Subcutaneous adipose tissue (tissue), 4 donors: Measurements from ENCODE around the gene RPL4. TPM values are rescaled to one million over a fixed set of nuclear protein-coding genes. Genes with fewer than 3 reads are reported as not detected.

ENCODE experiments used
- total RNA-seq, 4 donors: library from RNA; depleted of rRNA; stranded (reverse); fragments of >200 nt; gene quantifications; one replicate each; pipeline ENCODE4 v1.1.0, GENCODE V29; 2016
- TF ChIP-seq, protein P1 (sequence below): fragments of 450-650 bp; IDR thresholded peaks from one replicate; pipeline ENCODE4 v1.5.1; 2016; ENCODE audit warnings: low read depth, mild to moderate bottlenecking, control low read depth, antibody characterized with exemption, moderate library complexity

The RPL4 gene
- total RNA-seq, 4 donors from 2014 or later: 2,362 to 3,294 (median 2,460) TPM

DNA sequence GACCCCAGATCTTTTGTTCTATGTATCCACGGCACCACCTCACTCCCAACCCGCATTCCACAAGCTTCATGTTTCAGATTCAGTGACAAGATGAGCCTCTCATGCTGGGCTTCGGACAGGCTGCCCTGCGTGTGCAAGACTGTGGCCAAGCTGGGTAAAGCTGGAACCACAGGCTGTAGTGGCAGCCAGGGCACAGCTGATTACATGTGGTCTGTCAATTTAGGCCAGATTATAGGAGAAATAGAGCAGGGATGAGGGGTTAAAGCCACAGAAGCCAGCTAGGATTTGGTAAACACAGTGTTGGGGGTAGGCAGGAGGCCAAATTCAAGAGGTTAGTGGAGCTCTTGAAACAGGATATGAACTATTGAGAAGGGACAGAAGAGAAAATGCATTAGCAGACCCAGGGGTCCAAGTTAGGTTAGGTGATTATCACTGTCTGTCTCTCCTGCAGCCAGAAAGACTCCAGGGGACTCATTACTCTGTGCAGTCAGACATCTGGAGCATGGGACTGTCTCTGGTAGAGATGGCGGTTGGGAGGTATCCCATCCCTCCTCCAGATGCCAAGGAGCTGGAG lies 20.0 kb downstream of the RPL4 start:
- TF ChIP-seq, protein P1, sequence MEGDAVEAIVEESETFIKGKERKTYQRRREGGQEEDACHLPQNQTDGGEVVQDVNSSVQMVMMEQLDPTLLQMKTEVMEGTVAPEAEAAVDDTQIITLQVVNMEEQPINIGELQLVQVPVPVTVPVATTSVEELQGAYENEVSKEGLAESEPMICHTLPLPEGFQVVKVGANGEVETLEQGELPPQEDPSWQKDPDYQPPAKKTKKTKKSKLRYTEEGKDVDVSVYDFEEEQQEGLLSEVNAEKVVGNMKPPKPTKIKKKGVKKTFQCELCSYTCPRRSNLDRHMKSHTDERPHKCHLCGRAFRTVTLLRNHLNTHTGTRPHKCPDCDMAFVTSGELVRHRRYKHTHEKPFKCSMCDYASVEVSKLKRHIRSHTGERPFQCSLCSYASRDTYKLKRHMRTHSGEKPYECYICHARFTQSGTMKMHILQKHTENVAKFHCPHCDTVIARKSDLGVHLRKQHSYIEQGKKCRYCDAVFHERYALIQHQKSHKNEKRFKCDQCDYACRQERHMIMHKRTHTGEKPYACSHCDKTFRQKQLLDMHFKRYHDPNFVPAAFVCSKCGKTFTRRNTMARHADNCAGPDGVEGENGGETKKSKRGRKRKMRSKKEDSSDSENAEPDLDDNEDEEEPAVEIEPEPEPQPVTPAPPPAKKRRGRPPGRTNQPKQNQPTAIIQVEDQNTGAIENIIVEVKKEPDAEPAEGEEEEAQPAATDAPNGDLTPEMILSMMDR: no peak

DNA sequence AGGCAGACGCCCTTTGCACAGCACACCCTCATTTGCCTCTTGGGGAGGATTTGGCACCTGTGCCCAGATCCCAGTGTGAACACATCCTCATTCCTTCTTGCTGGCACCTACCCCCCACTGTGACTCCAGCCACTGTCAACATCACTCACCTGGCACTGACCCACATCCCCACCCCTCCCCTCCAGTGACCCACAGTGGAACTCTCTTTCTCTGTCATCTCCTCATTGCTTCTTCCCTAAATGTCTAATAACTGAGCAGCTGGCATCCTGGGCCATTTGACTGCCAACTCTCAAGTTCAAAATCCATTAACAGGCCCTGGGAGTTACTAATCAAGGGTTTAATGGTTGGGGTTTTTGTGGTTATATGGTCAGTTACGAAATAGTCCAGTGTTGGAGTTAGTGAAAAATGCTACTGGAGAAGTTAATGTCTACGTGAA lies 21.5 kb downstream of the RPL4 start:
- TF ChIP-seq, protein P1: no peak

DNA sequence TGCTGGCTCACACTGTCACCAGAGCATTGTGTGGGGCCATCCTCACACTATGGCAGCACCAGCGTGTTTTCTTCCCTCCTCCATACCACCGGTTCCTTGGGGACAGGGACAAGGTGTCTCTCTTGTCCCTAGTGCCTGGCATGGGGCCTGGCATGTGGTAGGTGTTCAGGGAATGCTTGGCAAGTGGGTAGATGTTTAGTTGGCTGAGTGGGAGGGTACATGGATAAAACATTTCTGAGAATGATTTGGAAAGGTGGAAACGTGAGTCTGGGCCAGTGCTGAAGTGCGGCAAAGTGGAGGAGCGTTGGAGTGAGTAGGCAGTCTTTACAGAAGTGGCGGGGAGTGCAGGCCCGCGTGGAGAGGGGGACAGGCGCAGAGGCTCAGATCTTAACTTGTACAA lies 22.1 kb downstream of the RPL4 start:
- TF ChIP-seq, protein P1: no peak

DNA sequence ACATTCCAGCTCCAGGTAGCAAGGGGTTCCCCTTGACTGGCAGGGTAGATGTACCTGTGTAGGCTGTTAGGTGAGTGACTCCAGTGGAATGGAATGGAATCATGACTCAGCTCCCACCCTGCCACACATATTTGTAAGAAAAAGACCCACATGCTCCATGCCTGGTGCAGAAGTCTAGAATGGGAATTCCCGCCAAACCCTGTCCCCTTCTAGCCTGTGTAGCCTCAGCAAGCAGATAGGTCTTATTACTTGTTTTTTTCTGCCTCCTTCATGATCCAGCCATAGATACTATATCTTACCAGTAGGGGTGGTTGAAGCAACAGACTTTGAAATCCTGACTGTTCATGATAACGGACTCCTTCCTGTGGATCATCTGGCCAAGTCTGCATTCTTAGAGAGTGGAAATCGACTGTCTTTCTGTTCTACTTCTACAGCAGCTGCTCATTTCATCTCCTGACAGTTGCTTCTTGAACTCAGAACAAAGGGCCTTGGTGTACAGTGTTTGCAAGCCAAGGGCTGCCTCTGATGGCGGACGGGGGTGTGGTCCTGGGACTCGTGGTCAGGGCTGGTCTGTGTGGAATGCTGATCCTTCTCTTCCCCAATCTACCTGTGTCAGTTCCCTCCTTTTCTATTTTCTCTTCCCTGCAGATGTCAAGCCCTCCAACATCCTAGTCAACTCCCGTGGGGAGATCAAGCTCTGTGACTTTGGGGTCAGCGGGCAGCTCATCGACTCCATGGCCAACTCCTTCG lies 23.4 kb downstream of the RPL4 start:
- TF ChIP-seq, protein P1: no peak

DNA sequence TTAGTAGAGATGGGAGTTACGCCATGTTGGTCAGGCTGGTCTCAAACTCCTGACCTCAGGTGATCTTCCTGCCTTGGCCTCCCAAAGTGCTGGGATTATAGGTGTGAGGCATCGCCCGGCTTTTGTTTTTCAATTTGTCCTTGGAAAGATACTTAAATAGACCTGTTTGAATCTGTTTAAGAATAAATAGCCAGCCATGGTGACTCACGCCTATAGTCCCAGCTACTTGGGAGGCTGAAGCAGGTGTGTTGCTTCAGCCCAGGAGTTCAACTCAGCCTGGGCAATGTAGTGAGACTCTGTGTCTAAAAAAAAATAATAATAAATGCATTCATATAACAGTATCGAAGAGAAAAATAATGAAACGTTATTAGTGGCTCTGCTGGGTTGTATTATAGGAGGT lies 24.4 kb downstream of the RPL4 start:
- TF ChIP-seq, protein P1: no peak

DNA sequence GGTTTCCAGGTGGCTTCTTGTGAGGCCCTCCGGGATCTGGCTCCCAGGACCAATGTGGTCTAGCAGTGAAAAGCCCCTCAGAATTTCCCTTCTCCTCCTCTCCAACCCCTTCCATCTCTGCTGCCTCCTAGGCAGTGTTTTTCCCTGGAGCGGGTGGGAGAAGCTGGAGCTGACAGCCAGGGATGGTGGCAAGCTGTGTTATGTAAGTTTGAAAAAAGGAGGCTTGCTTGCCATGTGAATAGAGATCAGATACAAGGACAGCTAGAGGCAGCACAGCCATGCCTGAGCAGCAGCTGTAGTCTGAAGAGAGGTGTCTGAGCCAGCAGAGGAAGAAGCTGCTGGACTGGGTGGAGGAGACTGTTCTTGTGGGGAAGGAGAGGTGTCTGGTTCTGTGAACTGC lies 27.6 kb downstream of the RPL4 start:
- TF ChIP-seq, protein P1: no peak

DNA sequence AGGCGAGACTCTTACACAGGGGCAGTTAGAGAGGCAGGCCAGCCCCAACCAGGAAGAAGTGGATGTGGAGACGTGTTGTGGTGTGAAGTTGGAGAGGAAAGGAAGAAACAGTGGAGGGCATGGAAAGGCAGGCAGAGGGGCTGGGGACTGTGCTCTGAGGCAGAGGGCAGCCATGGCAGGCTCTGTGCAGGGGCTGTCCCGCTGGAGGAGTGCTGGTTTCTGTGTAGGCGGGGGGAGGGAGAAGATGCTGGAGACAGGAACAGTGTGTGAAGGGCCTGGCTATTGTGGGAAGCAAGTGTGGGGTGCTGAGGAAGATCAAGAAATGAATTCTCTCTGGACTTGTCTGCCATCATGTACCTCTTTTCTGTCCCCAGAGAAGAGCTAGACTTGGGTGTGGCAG lies 28.1 kb downstream of the RPL4 start:
- TF ChIP-seq, protein P1: no peak
